ENCODE measurements around the gene PTPRN.

DNA sequence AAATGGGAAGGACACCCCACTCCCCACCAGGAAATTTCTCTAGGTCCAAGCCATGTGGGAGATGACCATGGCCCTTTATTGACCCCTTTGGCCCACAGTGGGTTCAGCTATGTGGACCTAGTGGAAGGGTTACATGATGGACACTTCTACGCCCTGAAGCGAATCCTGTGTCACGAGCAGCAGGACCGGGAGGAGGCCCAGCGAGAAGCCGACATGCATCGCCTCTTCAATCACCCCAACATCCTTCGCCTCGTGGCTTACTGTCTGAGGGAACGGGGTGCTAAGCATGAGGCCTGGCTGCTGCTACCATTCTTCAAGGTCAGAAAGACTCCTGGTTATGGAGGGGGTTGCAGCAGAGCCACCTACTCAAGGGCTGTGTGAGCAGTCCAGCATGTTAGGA, 62.6 kb downstream of the PTPRN start:
- TF ChIP-seq CTCF (conservative IDR thresholded peaks at IDR 0.05; ENCODE audit: low read depth, low read length) (no peak), FOS (IDR thresholded peaks at IDR 0.05; ENCODE audit: low read depth, low read length) (no peak), POLR2A (IDR thresholded peaks at IDR 0.05; ENCODE audit: low read depth, low read length) (no peak)
